K562 (cell line): ENCODE data around the gene ANO1. TPM values are rescaled to one million over a fixed set of nuclear protein-coding genes. Genes with fewer than 3 reads are reported as not detected.

Experiments used
- ATAC-seq: fragments of 200-7000 bp; cut with Tn5 transposase; 3 replicates; pipeline ENCODE4 v1.9.1; 2020; ENCODE audit warnings: moderate library complexity
- BruUV-seq: library from RNA; stranded (reverse); fragments of 400-500 nt; replicated peaks from 2 replicates; lab custom pipeline; 2021; lab: Mats Ljungman, UMichigan
- CTCF ChIA-PET: fragments of 300-600 bp; formaldehyde crosslinking; extraction: SDS; loops from one replicate; lab custom pipeline; 2021; ENCODE audit warnings: low intra/inter-chr PET ratio; lab: Yijun Ruan, JAX
- POLR2A ChIA-PET: fragments of 300-600, 350-650 bp; sonication (Branson Sonifier 250); formaldehyde crosslinking; extraction: SDS; loops from one replicate; lab custom pipeline; 2021; ENCODE audit warnings: antibody characterized with exemption, inconsistent platforms; lab: Yijun Ruan, JAX
- DNase-seq, 4 experiments: peaks; one replicate each; pipeline versions ENCODE4 v3.0.0 to v3.0.0-alpha.2; 2011 to 2018; ENCODE audit warnings: low spot score in 3 of 4, mixed read lengths in 3 of 4; ENCODE audit errors: extremely low read depth in 1 of 4
- FAIRE-seq: peaks from 2 replicates; lab custom pipeline; 2011; peaks lifted over from hg19 to GRCh38; lab: Jason Lieb, UNC
- H2AFZ ChIP-seq: 2 replicates; pipeline ENCODE4 v1.6.0; 2011; ENCODE audit warnings: low read depth, low read length, control low read depth, inconsistent platforms
- H3K27ac ChIP-seq: fragments of 200-600 bp; 3 replicates; pipeline ENCODE4 v1.8.0; 2011; ENCODE audit warnings: low read depth, mild to moderate bottlenecking, control low read depth, inconsistent platforms, low read length, moderate library complexity, mixed read lengths; ENCODE audit errors: extremely low read depth
- H3K27me3 ChIP-seq, 2 experiments: fragments of 300-600 bp in 1 of 2; 2 replicates in 1 of 2; 3 replicates in 1 of 2; pipeline versions ENCODE4 v1.6.0 to v1.8.0; 2011; ENCODE audit warnings: inconsistent platforms in 2 of 2, low read length in 2 of 2, mild to moderate bottlenecking in 1 of 2, mixed read lengths in 1 of 2, moderate library complexity in 1 of 2; ENCODE audit not compliant: control insufficient read depth in 2 of 2, insufficient read depth in 2 of 2
- H3K36me3 ChIP-seq: fragments of 300-600 bp; 3 replicates; pipeline ENCODE4 v1.8.0; 2011; ENCODE audit warnings: mild to moderate bottlenecking, low read length, inconsistent platforms; ENCODE audit not compliant: control insufficient read depth, insufficient read depth
- H3K4me1 ChIP-seq, 2 experiments: fragments of 200-600 bp in 1 of 2; replicated peaks in 1 of 2; 2 replicates in 1 of 2; 3 replicates in 1 of 2; pipeline versions ENCODE4 v1.5.1 to v1.8.0; 2011; ENCODE audit warnings: inconsistent platforms in 2 of 2, low read length in 2 of 2, mild to moderate bottlenecking in 1 of 2, mixed read lengths in 1 of 2, moderate library complexity in 1 of 2; ENCODE audit not compliant: control insufficient read depth in 2 of 2, insufficient read depth in 2 of 2
- H3K4me2 ChIP-seq: 2 replicates; pipeline ENCODE4 v1.6.1; 2011; ENCODE audit warnings: low read length, control low read depth, inconsistent platforms, mixed read lengths; ENCODE audit not compliant: insufficient read depth
- H3K4me3 ChIP-seq: fragments of 200-600 bp; sonication (generic), shearing (Covaris generic); 2 replicates; pipeline ENCODE4 v1.5.1; 2016; ENCODE audit warnings: control low read depth, inconsistent platforms
- H3K79me2 ChIP-seq: fragments of 200-600 bp; 3 replicates; pipeline ENCODE4 v1.8.0; 2011; ENCODE audit warnings: low read length, inconsistent platforms; ENCODE audit not compliant: control insufficient read depth, insufficient read depth
- H3K9ac ChIP-seq, 2 experiments: 2 replicates each; pipeline versions ENCODE4 v1.6.0 to v1.6.1; 2011; ENCODE audit warnings: low read depth in 2 of 2, low read length in 2 of 2, control low read depth in 1 of 2, inconsistent platforms in 1 of 2, mild to moderate bottlenecking in 1 of 2, mixed read lengths in 1 of 2; ENCODE audit not compliant: insufficient read depth in 1 of 2
- H3K9me1 ChIP-seq: one replicate; pipeline ENCODE4 v1.6.0; 2011; ENCODE audit warnings: inconsistent platforms, mild to moderate bottlenecking, low read length, moderate library complexity; ENCODE audit not compliant: control insufficient read depth, insufficient read depth
- H3K9me3 ChIP-seq: replicated peaks from 2 replicates; pipeline ENCODE4 v1.5.1; 2011; ENCODE audit warnings: low read depth, low read length, inconsistent platforms; ENCODE audit not compliant: control insufficient read depth, insufficient read depth
- H4K20me1 ChIP-seq: replicated peaks from 2 replicates; pipeline ENCODE4 v1.6.1; 2011; ENCODE audit warnings: low read length, inconsistent platforms, mixed read lengths; ENCODE audit not compliant: control insufficient read depth, insufficient read depth
- CHD4 ChIP-seq: fragments of 200-600 bp; sonication (generic); IDR thresholded peaks from 3 replicates; pipeline ENCODE4 v1.6.1; 2012; ENCODE audit warnings: low read depth, mild to moderate bottlenecking, mixed read lengths, low read length, inconsistent platforms; ENCODE audit not compliant: insufficient read depth, insufficient replicate concordance, poor library complexity, severe bottlenecking
- E2F8 ChIP-seq: fragments of 450-650 bp; IDR thresholded peaks from 2 replicates; pipeline ENCODE4 v1.7.1; 2018; ENCODE audit warnings: mild to moderate bottlenecking, low read depth; ENCODE audit not compliant: partially characterized antibody
- LARP7 ChIP-seq: fragments of 450-650 bp; IDR thresholded peaks from 2 replicates; pipeline ENCODE4 v1.6.1; 2016
- PHF8 ChIP-seq: fragments of 200-600 bp; sonication (generic); IDR thresholded peaks from 2 replicates; pipeline ENCODE4 v1.6.1; 2012; ENCODE audit warnings: mixed run types, mild to moderate bottlenecking, inconsistent platforms, low read length, moderate library complexity, borderline replicate concordance
- PRDM10 ChIP-seq: fragments of 450-650 bp; IDR thresholded peaks from 2 replicates; pipeline ENCODE4 v1.6.1; 2018; ENCODE audit not compliant: partially characterized antibody
- ZBTB11 ChIP-seq, 3 experiments: fragments of 200-800 bp in 1 of 3; fragments of 250-450 bp in 1 of 3; fragments of 450-650 bp in 1 of 3; sonication (Bioruptor Pico) in 1 of 3; sonication (Bioruptor generic) in 1 of 3; formaldehyde crosslinking in 1 of 3; IDR thresholded peaks; 2 replicates each; pipeline versions ENCODE4 v1.6.1 to v1.8.0; 2016 to 2022; ENCODE audit warnings: mild to moderate bottlenecking in 2 of 3, missing genetic modification characterization in 2 of 3, missing compliant biosample characterization in 1 of 3, moderate library complexity in 1 of 3
- WGBS: fragments of 100-300 bp; shearing (Covaris generic); methylation state at CpG from one replicate; pipeline ENCODE4 v1.1.6; 2016; ENCODE audit warnings: low coverage, mixed read lengths; ENCODE audit not compliant: insufficient coverage; ENCODE audit errors: missing lambda C conversion rate; 5-methylcytosine and 5-hydroxymethylcytosine counted together
- in situ Hi-C: fragments of 300-500 bp; cut with MboI; formaldehyde crosslinking; loops from 4 replicates; pipeline ENCODE4 v1.15.0; 2018; ENCODE audit warnings: inconsistent platforms, mixed read lengths
- intact Hi-C: fragments of 100-400 bp; cut with micrococcal nuclease; formaldehyde crosslinking; loops from 2 replicates; pipeline ENCODE4 v1.14.2; 2022
- polyA plus RNA-seq, 8 experiments: library from polyadenylated mRNA; depleted of rRNA in 4 of 8; stranded (reverse) in 5 of 8; unstranded in 3 of 8; fragments of >200 nt; fragmentation: Nextera tagmentation in 2 of 8; fragmentation: Illumina TruSeq in 1 of 8; extraction: Ambion mirVana in 2 of 8; extraction: Trizol in 1 of 8; gene quantifications; 2 replicates each; pipeline versions ENCODE4 v1.2.1 to v1.2.3, GENCODE V29; 2011 to 2014; ENCODE audit warnings: inconsistent platforms in 1 of 8, missing spikeins in 1 of 8
- total RNA-seq, 7 experiments: library from RNA; depleted of rRNA in 6 of 7; stranded (reverse); fragments of >200 nt in 6 of 7; fragmentation: Illumina TruSeq in 2 of 7; extraction: Trizol in 2 of 7; gene quantifications; 2 replicates each; pipeline versions ENCODE4 v1.2.1 to v1.2.3, GENCODE V29; 2011 to 2021; ENCODE audit warnings: low replicate concordance in 1 of 7

ANO1 gene
- total and polyA plus RNA-seq, 9 of the 15 experiments (the other 6 are each of a cell fraction or from before 2014, with no cell fraction given) = not detected

- no peak for TF ChIP-seq E2F8
- TF ChIP-seq PHF8 = no peak
- TF ChIP-seq CHD4 = no peak
These were observed 45.7 kb upstream of the ANO1 start (continued) for GRCh38 chr11:70032470-70032795.

GRCh38 chr11:70032943-70033710, 45.0 kb upstream of the ANO1 start:
- FAIRE-seq (no peak), DNase-seq (no peak), ATAC-seq (no peak)
- Histone ChIP-seq H3K4me3 (no peak overlapping the region), H3K36me3 (no peaks in the 10 kb centered on the region), H3K9me3 (no peaks in the 10 kb centered on the region), H2AFZ (no peak overlapping the region), H3K9me1 (no peaks in the 10 kb centered on the region), H3K27ac (no peak overlapping the region), H3K4me1 (no peaks in the 10 kb centered on the region), H3K4me2 (no peak overlapping the region), H4K20me1 (no peaks in the 10 kb centered on the region), H3K27me3 (peaks cover 26 to 86% of the 10 kb centered on the region in 2 experiments; a peak in 3 of 5 replicates), H3K9ac (no peak overlapping the region), H3K79me2 (no peaks in the 10 kb centered on the region)
- ChIA-PET POLR2A (interaction anchor here (1.3 kb wide), 1 partner anchor 9 kb away, joined by 3 read pairs; no protein-coding TSS in a partner anchor), CTCF (no interaction called here)
- intact Hi-C loops (no loop called here), in situ Hi-C loops (no loop called here)
- TF ChIP-seq PRDM10 (no peak), LARP7 (no peak), ZBTB11 (CRISPR knock-in tag; IDR thresholded peaks at IDR 0.05) (no peak)
- under 1% methylated on average over 19 of the region's 19 CpGs for WGBS
- no TSS peak for BruUV-seq
